H1 (cell line): ENCODE results near the gene QPCT. TPM values are rescaled to one million over a fixed set of nuclear protein-coding genes. Genes with fewer than 3 reads are reported as not detected.

Source experiments
- EZH2 ChIP-seq: fragments of 200-600 bp; sonication (generic); IDR thresholded peaks from 2 replicates; pipeline ENCODE4 v1.7.1; 2012; ENCODE audit warnings: low read depth, mild to moderate bottlenecking, moderate library complexity, low read length, inconsistent platforms; ENCODE audit not compliant: severe bottlenecking
- polyA plus RNA-seq, 7 experiments: library from polyadenylated mRNA; depleted of rRNA in 3 of 7; stranded (reverse) in 5 of 7; unstranded in 2 of 7; fragments of >200 nt in 5 of 7; fragments of 200-250 nt in 2 of 7; gene quantifications; 1 replicate in 5 of 7; 2 replicates in 1 of 7; 4 replicates in 1 of 7; pipeline versions ENCODE4 v1.2.1 to v1.2.3, GENCODE V29; 2011 to 2013; ENCODE audit warnings: missing spikeins in 2 of 7, mixed read lengths in 2 of 7
- total RNA-seq: library from RNA; stranded (reverse); fragmentation: NEBNext Ultra II Directional; extraction: Animal tissue kit (Norgen Biotek cat#: 25700); gene quantifications from 2 replicates; pipeline ENCODE4 v1.2.1, GENCODE V29; 2021

QPCT gene
- total and polyA plus RNA-seq, 2 of the 8 experiments (the other 6 are each of a cell fraction or from before 2014, with no cell fraction given): 4.0 to 4.3 TPM

- no peak for TF ChIP-seq EZH2
Measured at GRCh38 chr2:37394796-37395555, 50.5 kb downstream of the QPCT start (continued).
